HL-60 (cell line): Measurements from ENCODE around the gene TBC1D5.

Experiments used
- POLR2AphosphoS5 ChIP-seq: IDR thresholded peaks from 2 replicates; pipeline ENCODE4 v1.6.1; 2012; ENCODE audit warnings: low read depth
- TF ChIP-seq, protein P1 (sequence below): IDR thresholded peaks from one replicate; pipeline ENCODE4 v1.5.1; 2011; ENCODE audit warnings: low read length, control low read depth, inconsistent platforms; ENCODE audit not compliant: insufficient read depth
- TF ChIP-seq, protein P2 (sequence below): IDR thresholded peaks from 2 replicates; pipeline ENCODE4 v1.6.1; 2012; ENCODE audit warnings: low read depth; ENCODE audit not compliant: insufficient replicate concordance

DNA sequence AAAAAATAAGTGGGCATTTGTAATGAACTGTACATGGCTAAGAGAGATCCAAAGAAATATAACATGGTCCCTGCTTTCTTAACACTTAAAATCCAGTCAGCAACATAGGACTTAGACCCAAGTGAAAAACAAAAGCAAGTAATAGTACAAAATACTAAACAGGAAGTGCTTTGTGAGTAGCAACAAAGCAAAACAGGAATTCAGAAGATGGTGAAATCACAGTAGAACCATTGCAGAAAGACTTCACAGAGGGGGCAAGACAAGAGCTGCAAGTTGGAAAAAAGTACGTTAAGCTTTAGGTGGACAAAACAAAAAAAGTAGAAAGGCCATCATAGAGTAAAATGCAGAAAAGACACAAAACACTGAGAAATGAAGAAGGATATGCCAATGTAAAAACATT, 116.0 kb downstream of the TBC1D5 start:
- TF ChIP-seq, protein P1, sequence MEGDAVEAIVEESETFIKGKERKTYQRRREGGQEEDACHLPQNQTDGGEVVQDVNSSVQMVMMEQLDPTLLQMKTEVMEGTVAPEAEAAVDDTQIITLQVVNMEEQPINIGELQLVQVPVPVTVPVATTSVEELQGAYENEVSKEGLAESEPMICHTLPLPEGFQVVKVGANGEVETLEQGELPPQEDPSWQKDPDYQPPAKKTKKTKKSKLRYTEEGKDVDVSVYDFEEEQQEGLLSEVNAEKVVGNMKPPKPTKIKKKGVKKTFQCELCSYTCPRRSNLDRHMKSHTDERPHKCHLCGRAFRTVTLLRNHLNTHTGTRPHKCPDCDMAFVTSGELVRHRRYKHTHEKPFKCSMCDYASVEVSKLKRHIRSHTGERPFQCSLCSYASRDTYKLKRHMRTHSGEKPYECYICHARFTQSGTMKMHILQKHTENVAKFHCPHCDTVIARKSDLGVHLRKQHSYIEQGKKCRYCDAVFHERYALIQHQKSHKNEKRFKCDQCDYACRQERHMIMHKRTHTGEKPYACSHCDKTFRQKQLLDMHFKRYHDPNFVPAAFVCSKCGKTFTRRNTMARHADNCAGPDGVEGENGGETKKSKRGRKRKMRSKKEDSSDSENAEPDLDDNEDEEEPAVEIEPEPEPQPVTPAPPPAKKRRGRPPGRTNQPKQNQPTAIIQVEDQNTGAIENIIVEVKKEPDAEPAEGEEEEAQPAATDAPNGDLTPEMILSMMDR = no peak
- TF ChIP-seq, protein P2, sequence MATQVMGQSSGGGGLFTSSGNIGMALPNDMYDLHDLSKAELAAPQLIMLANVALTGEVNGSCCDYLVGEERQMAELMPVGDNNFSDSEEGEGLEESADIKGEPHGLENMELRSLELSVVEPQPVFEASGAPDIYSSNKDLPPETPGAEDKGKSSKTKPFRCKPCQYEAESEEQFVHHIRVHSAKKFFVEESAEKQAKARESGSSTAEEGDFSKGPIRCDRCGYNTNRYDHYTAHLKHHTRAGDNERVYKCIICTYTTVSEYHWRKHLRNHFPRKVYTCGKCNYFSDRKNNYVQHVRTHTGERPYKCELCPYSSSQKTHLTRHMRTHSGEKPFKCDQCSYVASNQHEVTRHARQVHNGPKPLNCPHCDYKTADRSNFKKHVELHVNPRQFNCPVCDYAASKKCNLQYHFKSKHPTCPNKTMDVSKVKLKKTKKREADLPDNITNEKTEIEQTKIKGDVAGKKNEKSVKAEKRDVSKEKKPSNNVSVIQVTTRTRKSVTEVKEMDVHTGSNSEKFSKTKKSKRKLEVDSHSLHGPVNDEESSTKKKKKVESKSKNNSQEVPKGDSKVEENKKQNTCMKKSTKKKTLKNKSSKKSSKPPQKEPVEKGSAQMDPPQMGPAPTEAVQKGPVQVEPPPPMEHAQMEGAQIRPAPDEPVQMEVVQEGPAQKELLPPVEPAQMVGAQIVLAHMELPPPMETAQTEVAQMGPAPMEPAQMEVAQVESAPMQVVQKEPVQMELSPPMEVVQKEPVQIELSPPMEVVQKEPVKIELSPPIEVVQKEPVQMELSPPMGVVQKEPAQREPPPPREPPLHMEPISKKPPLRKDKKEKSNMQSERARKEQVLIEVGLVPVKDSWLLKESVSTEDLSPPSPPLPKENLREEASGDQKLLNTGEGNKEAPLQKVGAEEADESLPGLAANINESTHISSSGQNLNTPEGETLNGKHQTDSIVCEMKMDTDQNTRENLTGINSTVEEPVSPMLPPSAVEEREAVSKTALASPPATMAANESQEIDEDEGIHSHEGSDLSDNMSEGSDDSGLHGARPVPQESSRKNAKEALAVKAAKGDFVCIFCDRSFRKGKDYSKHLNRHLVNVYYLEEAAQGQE = no peak
- TF ChIP-seq POLR2AphosphoS5 = no peak
